Measurements from ENCODE around the gene NLRP3.

NLRP3 gene

GRCh38 chr1:247385283-247385682 lies 30.7 kb upstream of the NLRP3 start:
- no peak for TF ChIP-seq USF1 (IDR thresholded peaks at IDR 0.05)
- no peak for TF ChIP-seq FOXM1 (IDR thresholded peaks at IDR 0.05; ENCODE audit: borderline replicate concordance, low read depth)
- TF ChIP-seq NFIC (IDR thresholded peaks at IDR 0.05) = no peak
- TF ChIP-seq TCF12 (IDR thresholded peaks at IDR 0.05; ENCODE audit: low read depth) = no peak
- TF ChIP-seq ZBTB7A (IDR thresholded peaks at IDR 0.05; ENCODE audit: low read depth) = no peak
- TF ChIP-seq TAF1 (IDR thresholded peaks at IDR 0.05; ENCODE audit: low read depth) = no peak
- TF ChIP-seq CEBPB (IDR thresholded peaks at IDR 0.05) = no peak
- TF ChIP-seq RAD21 (IDR thresholded peaks at IDR 0.05; ENCODE audit: low read depth) = no peak
- TF ChIP-seq, protein P1, sequence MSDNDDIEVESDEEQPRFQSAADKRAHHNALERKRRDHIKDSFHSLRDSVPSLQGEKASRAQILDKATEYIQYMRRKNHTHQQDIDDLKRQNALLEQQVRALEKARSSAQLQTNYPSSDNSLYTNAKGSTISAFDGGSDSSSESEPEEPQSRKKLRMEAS (IDR thresholded peaks at IDR 0.05) = no peak
- no peak for TF ChIP-seq CREB1 (IDR thresholded peaks at IDR 0.05; ENCODE audit: low read depth)
- TF ChIP-seq, protein P2, sequence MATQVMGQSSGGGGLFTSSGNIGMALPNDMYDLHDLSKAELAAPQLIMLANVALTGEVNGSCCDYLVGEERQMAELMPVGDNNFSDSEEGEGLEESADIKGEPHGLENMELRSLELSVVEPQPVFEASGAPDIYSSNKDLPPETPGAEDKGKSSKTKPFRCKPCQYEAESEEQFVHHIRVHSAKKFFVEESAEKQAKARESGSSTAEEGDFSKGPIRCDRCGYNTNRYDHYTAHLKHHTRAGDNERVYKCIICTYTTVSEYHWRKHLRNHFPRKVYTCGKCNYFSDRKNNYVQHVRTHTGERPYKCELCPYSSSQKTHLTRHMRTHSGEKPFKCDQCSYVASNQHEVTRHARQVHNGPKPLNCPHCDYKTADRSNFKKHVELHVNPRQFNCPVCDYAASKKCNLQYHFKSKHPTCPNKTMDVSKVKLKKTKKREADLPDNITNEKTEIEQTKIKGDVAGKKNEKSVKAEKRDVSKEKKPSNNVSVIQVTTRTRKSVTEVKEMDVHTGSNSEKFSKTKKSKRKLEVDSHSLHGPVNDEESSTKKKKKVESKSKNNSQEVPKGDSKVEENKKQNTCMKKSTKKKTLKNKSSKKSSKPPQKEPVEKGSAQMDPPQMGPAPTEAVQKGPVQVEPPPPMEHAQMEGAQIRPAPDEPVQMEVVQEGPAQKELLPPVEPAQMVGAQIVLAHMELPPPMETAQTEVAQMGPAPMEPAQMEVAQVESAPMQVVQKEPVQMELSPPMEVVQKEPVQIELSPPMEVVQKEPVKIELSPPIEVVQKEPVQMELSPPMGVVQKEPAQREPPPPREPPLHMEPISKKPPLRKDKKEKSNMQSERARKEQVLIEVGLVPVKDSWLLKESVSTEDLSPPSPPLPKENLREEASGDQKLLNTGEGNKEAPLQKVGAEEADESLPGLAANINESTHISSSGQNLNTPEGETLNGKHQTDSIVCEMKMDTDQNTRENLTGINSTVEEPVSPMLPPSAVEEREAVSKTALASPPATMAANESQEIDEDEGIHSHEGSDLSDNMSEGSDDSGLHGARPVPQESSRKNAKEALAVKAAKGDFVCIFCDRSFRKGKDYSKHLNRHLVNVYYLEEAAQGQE (IDR thresholded peaks at IDR 0.05; ENCODE audit: low read depth) = no peak
- no peak for TF ChIP-seq YY1 (IDR thresholded peaks at IDR 0.05; ENCODE audit: low read depth)
- TF ChIP-seq TEAD4 (IDR thresholded peaks at IDR 0.05) = no peak
- no peak for TF ChIP-seq EGR1 (IDR thresholded peaks at IDR 0.05)
- TF ChIP-seq EP300 (IDR thresholded peaks at IDR 0.05; ENCODE audit: borderline replicate concordance) = no peak

DNA sequence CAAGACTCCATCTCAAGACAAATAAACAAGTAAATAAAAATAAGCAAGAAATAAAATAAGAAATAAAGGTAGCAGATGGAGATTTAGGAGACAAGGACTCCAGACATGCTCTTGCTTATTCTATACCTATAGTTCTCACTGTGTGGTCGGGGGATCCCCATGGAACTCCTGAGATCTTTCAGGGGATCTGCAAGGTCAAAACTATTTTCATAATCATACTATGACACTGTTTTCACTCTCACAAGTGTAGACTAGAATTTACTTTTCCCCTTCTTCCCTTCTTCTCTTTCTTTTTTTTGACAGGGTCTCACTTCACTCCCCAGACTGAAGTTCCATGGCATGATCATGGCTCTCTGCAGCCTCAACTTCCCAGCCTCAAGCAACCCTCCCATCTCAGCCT lies 29.8 kb upstream of the NLRP3 start:
- TF ChIP-seq EP300 (IDR thresholded peaks at IDR 0.05; ENCODE audit: borderline replicate concordance) = no peak
- no peak for TF ChIP-seq USF1 (IDR thresholded peaks at IDR 0.05)
- TF ChIP-seq RAD21 (IDR thresholded peaks at IDR 0.05; ENCODE audit: low read depth) = no peak
- TF ChIP-seq NFIC (IDR thresholded peaks at IDR 0.05) = no peak
- TF ChIP-seq ZBTB7A (IDR thresholded peaks at IDR 0.05; ENCODE audit: low read depth) = no peak
- TF ChIP-seq, protein P1 (IDR thresholded peaks at IDR 0.05) = no peak

- TF ChIP-seq, protein P1 (IDR thresholded peaks at IDR 0.05) = no peak
- TF ChIP-seq TCF12 (IDR thresholded peaks at IDR 0.05; ENCODE audit: low read depth) (no peak), FOXM1 (IDR thresholded peaks at IDR 0.05; ENCODE audit: borderline replicate concordance, low read depth) (no peak), YY1 (IDR thresholded peaks at IDR 0.05; ENCODE audit: low read depth) (no peak), EP300 (IDR thresholded peaks at IDR 0.05; ENCODE audit: borderline replicate concordance) (no peak), EGR1 (IDR thresholded peaks at IDR 0.05) (no peak), CREB1 (IDR thresholded peaks at IDR 0.05; ENCODE audit: low read depth) (no peak), RAD21 (IDR thresholded peaks at IDR 0.05; ENCODE audit: low read depth) (no peak), CEBPB (IDR thresholded peaks at IDR 0.05) (no peak), ZBTB7A (IDR thresholded peaks at IDR 0.05; ENCODE audit: low read depth) (no peak), TAF1 (IDR thresholded peaks at IDR 0.05; ENCODE audit: low read depth) (no peak), TEAD4 (IDR thresholded peaks at IDR 0.05) (no peak)
- TF ChIP-seq, protein P2 (IDR thresholded peaks at IDR 0.05; ENCODE audit: low read depth) = no peak
These were observed 29.3 kb upstream of the NLRP3 start for GRCh38 chr1:247386687-247387086.

DNA sequence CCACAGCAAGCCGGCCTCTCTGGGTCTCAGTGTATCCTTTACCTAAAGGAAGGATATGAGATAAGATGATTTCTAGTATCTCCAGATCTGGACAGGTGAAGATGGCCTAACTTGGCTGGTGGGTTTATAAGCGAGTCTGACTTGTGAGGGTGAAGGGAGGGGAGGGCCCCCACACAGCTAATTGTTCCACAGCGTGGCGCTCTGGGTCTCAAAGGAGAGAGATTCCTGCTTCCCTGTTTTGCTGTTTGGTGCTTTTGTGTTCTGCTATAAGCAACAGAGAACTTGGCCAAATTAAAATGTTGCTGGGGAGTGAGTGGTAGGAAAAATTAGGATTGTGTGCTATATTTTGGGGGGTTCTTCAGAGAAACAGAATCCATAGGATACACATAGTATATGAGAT lies 28.9 kb upstream of the NLRP3 start:
- TF ChIP-seq FOXM1 (IDR thresholded peaks at IDR 0.05; ENCODE audit: borderline replicate concordance, low read depth) (no peak), RAD21 (IDR thresholded peaks at IDR 0.05; ENCODE audit: low read depth) (no peak), EGR1 (IDR thresholded peaks at IDR 0.05) (no peak), YY1 (IDR thresholded peaks at IDR 0.05; ENCODE audit: low read depth) (no peak), TAF1 (IDR thresholded peaks at IDR 0.05; ENCODE audit: low read depth) (no peak), USF1 (IDR thresholded peaks at IDR 0.05) (no peak), ZBTB7A (IDR thresholded peaks at IDR 0.05; ENCODE audit: low read depth) (no peak), EP300 (IDR thresholded peaks at IDR 0.05; ENCODE audit: borderline replicate concordance) (no peak), TCF12 (IDR thresholded peaks at IDR 0.05; ENCODE audit: low read depth) (no peak), NFIC (IDR thresholded peaks at IDR 0.05) (no peak), CREB1 (IDR thresholded peaks at IDR 0.05; ENCODE audit: low read depth) (no peak)
- TF ChIP-seq, protein P1 (IDR thresholded peaks at IDR 0.05) = no peak
- TF ChIP-seq, protein P2 (IDR thresholded peaks at IDR 0.05; ENCODE audit: low read depth) = no peak

Measured in Ishikawa (cell line).